Keratinocyte (primary cell): ENCODE results near the gene DPEP2. TPM values are rescaled to one million over a fixed set of nuclear protein-coding genes. Genes with fewer than 3 reads are reported as not detected.

Source experiments
- DNase-seq: peaks from one replicate; pipeline ENCODE4 v3.0.0-alpha.2; 2011; ENCODE audit warnings: low read depth, missing footprints, low spot score
- FAIRE-seq: peaks from 2 replicates; lab custom pipeline; 2011; peaks lifted over from hg19 to GRCh38; lab: Jason Lieb, UNC
- H2AFZ ChIP-seq: 2 replicates; pipeline ENCODE4 v1.6.0; 2012; ENCODE audit warnings: low read length, control low read depth, inconsistent platforms; ENCODE audit not compliant: control insufficient read depth
- H3K27ac ChIP-seq: 2 replicates; pipeline ENCODE4 v1.5.1; 2011; ENCODE audit warnings: low read length; ENCODE audit not compliant: control insufficient read depth, insufficient read depth
- H3K27me3 ChIP-seq: 3 replicates; pipeline ENCODE4 v1.6.0; 2011; ENCODE audit warnings: low read length; ENCODE audit not compliant: control insufficient read depth, insufficient read depth; ENCODE audit errors: extremely low read depth
- H3K36me3 ChIP-seq, 2 experiments: 2 replicates in 1 of 2; 3 replicates in 1 of 2; pipeline ENCODE4 v1.5.1; 2011; ENCODE audit warnings: low read length in 2 of 2, mild to moderate bottlenecking in 1 of 2; ENCODE audit not compliant: control insufficient read depth in 2 of 2, insufficient read depth in 2 of 2; ENCODE audit errors: extremely low read depth in 1 of 2
- H3K4me1 ChIP-seq: 3 replicates; pipeline ENCODE4 v1.5.1; 2011; ENCODE audit warnings: low read length; ENCODE audit not compliant: control insufficient read depth, insufficient read depth; ENCODE audit errors: extremely low read depth
- H3K4me2 ChIP-seq: 3 replicates; pipeline ENCODE4 v1.6.0; 2011; ENCODE audit warnings: low read depth, low read length; ENCODE audit not compliant: control insufficient read depth, insufficient read depth; ENCODE audit errors: extremely low read depth
- H3K4me3 ChIP-seq, 3 experiments: fragments of 200-600 bp in 1 of 3; sonication (generic) in 1 of 3; 2 replicates in 2 of 3; 3 replicates in 1 of 3; pipeline ENCODE4 v1.5.1; 2011 to 2016; ENCODE audit warnings: low read length in 3 of 3, mild to moderate bottlenecking in 3 of 3, control low read depth in 2 of 3, inconsistent platforms in 1 of 3, low read depth in 1 of 3, mixed read lengths in 1 of 3, mixed run types in 1 of 3, moderate library complexity in 1 of 3; ENCODE audit not compliant: control insufficient read depth in 2 of 3, insufficient read depth in 2 of 3; ENCODE audit errors: extremely low read depth in 1 of 3
- H3K79me2 ChIP-seq: 2 replicates; pipeline ENCODE4 v1.6.0; 2012; ENCODE audit warnings: low read length; ENCODE audit not compliant: control insufficient read depth, insufficient read depth
- H3K9ac ChIP-seq: 3 replicates; pipeline ENCODE4 v1.6.0; 2011; ENCODE audit warnings: low read length; ENCODE audit not compliant: control insufficient read depth, insufficient read depth; ENCODE audit errors: extremely low read depth
- H3K9me1 ChIP-seq: 3 replicates; pipeline ENCODE4 v1.6.0; 2011; ENCODE audit warnings: low read length; ENCODE audit not compliant: control insufficient read depth, insufficient read depth; ENCODE audit errors: extremely low read depth
- H3K9me3 ChIP-seq: 2 replicates; pipeline ENCODE4 v1.5.1; 2012; ENCODE audit warnings: low read depth, low read length; ENCODE audit not compliant: control insufficient read depth
- H4K20me1 ChIP-seq: 3 replicates; pipeline ENCODE4 v1.6.0; 2011; ENCODE audit warnings: low read length; ENCODE audit not compliant: control insufficient read depth, insufficient read depth; ENCODE audit errors: extremely low read depth
- EZH2 ChIP-seq: IDR thresholded peaks from one replicate; pipeline ENCODE4 v1.6.1; 2012; ENCODE audit warnings: inconsistent platforms, mild to moderate bottlenecking, low read length, moderate library complexity
- dilution Hi-C: fragments of 300-500 bp; cut with MboI; formaldehyde crosslinking; loops from one replicate; pipeline ENCODE4 v1.7.0; 2020; ENCODE audit warnings: low sequenced_read_pairs; ENCODE audit not compliant: extremely low pct_ligation_motif_present
- polyA plus RNA-seq, 5 experiments: library from polyadenylated mRNA; depleted of rRNA in 3 of 5; stranded (reverse) in 3 of 5; stranded (forward) in 1 of 5; unstranded in 1 of 5; fragments of >200 nt; gene quantifications; 1 replicate in 1 of 5; 2 replicates in 3 of 5; 3 replicates in 1 of 5; pipeline versions ENCODE4 v1.2.1 to v1.2.3, GENCODE V29; 2011 to 2012; ENCODE audit warnings: missing spikeins in 2 of 5, low read depth in 1 of 5, low replicate concordance in 1 of 5
- TF ChIP-seq, protein P1 (sequence below), 3 experiments: IDR thresholded peaks in 1 of 3; conservative IDR thresholded peaks in 1 of 3; optimal IDR thresholded peaks in 1 of 3; 2 replicates in 2 of 3; 3 replicates in 1 of 3; pipeline versions ENCODE3 to v1.5.1; 2011; ENCODE audit warnings: low read length in 3 of 3, mild to moderate bottlenecking in 3 of 3, moderate library complexity in 2 of 3, control low read depth in 1 of 3, inconsistent platforms in 1 of 3; ENCODE audit not compliant: insufficient read depth in 2 of 3; ENCODE audit errors: extremely low read depth in 1 of 3

DPEP2 gene
- polyA plus RNA-seq, 1 donor (not counting 4 experiments of a cell fraction or from before 2014, with no cell fraction given), result not detected

DNA sequence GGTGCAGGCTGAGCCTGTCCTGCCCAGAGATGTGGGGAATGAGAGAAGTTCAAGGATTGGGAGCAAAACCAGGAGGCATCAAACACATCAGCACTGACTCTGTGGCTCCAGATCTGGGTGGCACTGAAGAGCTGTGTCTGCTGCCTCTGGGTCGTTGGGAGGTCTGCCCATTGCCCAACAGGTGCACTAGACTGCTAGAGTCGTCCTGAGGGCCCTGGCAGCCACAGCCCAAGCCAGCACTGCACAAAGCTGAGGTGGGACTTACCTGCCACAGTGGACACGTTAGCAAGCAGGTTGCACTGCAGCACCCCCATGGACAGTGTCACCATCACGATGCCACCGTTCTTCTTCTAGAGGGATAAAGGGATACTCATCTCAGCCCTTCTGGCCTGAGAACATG, 22.3 kb downstream of the DPEP2 start:
- H3K9ac ChIP-seq, result no peak overlapping the region
- DNase-seq, result no peak
- H3K9me3 ChIP-seq, result no peaks in the 10 kb centered on the region
- no peak overlapping the region for H3K27ac ChIP-seq
- dilution Hi-C loops, result no loop called here
- no peak for FAIRE-seq
- peaks cover 17% of the 10 kb centered on the region for H3K27me3 ChIP-seq
- H3K4me2 ChIP-seq, result no peak overlapping the region
- H3K9me1 ChIP-seq, result no peaks in the 10 kb centered on the region
- H4K20me1 ChIP-seq, result peaks cover 2% of the 10 kb centered on the region
- H3K4me1 ChIP-seq, result no peaks in the 10 kb centered on the region
- TF ChIP-seq, protein P1, sequence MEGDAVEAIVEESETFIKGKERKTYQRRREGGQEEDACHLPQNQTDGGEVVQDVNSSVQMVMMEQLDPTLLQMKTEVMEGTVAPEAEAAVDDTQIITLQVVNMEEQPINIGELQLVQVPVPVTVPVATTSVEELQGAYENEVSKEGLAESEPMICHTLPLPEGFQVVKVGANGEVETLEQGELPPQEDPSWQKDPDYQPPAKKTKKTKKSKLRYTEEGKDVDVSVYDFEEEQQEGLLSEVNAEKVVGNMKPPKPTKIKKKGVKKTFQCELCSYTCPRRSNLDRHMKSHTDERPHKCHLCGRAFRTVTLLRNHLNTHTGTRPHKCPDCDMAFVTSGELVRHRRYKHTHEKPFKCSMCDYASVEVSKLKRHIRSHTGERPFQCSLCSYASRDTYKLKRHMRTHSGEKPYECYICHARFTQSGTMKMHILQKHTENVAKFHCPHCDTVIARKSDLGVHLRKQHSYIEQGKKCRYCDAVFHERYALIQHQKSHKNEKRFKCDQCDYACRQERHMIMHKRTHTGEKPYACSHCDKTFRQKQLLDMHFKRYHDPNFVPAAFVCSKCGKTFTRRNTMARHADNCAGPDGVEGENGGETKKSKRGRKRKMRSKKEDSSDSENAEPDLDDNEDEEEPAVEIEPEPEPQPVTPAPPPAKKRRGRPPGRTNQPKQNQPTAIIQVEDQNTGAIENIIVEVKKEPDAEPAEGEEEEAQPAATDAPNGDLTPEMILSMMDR (optimal IDR thresholded peaks at IDR 0.05 in 1 of 3, IDR thresholded peaks at IDR 0.05 in 1 of 3, conservative IDR thresholded peaks at IDR 0.05 in 1 of 3; ENCODE audit: extremely low read depth in 1 of 3, insufficient read depth in 2 of 3, low read length in 3 of 3), result no peak
- TF ChIP-seq EZH2, result no peak
- H3K4me3 ChIP-seq, result no peak overlapping the region
- no peaks in the 10 kb centered on the region for H3K36me3 ChIP-seq
- no peak overlapping the region for H2AFZ ChIP-seq
- no peaks in the 10 kb centered on the region for H3K79me2 ChIP-seq

DNA sequence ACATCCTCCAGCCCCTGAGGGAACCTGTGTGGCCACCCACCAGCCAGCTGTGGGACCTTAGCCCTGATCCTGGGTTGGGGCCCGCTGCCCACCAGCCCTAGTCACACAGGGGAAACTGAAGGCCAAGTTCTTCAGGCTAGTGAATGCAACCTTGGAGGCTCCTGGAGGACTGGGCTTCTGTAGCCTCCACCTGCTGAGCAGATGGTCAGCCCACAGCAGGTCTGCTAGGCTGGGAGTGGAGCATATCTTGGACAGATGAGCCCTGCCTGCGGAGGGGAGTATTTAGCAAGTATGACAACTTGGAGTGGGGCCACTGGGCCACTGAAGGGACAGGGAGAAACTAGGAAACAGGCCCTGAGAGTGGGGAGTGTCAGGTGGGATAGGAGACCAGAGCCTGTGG, 23.1 kb downstream of the DPEP2 start:
- Histone ChIP-seq H3K36me3 (no peaks in the 10 kb centered on the region), H2AFZ (no peak overlapping the region), H3K27ac (no peak overlapping the region), H3K9me1 (no peaks in the 10 kb centered on the region), H3K4me3 (no peak overlapping the region), H3K9me3 (no peaks in the 10 kb centered on the region), H3K4me2 (no peak overlapping the region), H3K4me1 (no peaks in the 10 kb centered on the region), H3K27me3 (peaks cover 17% of the 10 kb centered on the region), H3K79me2 (no peaks in the 10 kb centered on the region), H3K9ac (no peak overlapping the region), H4K20me1 (peaks cover 2% of the 10 kb centered on the region)
- no peak for DNase-seq
- no peak for FAIRE-seq
- TF ChIP-seq EZH2, result no peak
- TF ChIP-seq, protein P1 (optimal IDR thresholded peaks at IDR 0.05 in 1 of 3, IDR thresholded peaks at IDR 0.05 in 1 of 3, conservative IDR thresholded peaks at IDR 0.05 in 1 of 3; ENCODE audit: extremely low read depth in 1 of 3, insufficient read depth in 2 of 3, low read length in 3 of 3), result no peak
- dilution Hi-C loops, result no loop called here
